Erythroblast (primary cell): ENCODE measurements around the gene MAP2K3.

Source experiments
- DNase-seq, 2 experiments: peaks; one replicate each; lab custom pipeline; 2025; lab: John Stamatoyannopoulos, UW
- GATA1 ChIP-seq: IDR thresholded peaks from 2 replicates; pipeline ENCODE4 v1.6.1; 2011; ENCODE audit warnings: low read depth, mild to moderate bottlenecking, control low read depth, low read length, moderate library complexity
- POLR2A ChIP-seq: IDR thresholded peaks from 2 replicates; pipeline ENCODE4 v1.6.1; 2011; ENCODE audit warnings: mild to moderate bottlenecking, low read length

MAP2K3 gene

GRCh38 chr17:21361020-21361809, 76.7 kb downstream of the MAP2K3 start:
- TF ChIP-seq GATA1, result no peak
- TF ChIP-seq POLR2A, result no peak
- no peak for DNase-seq

- TF ChIP-seq POLR2A (no peak), GATA1 (no peak)
- DNase-seq, result no peak
These were observed 77.9 kb downstream of the MAP2K3 start for GRCh38 chr17:21362331-21362931.

- no peak for DNase-seq
- no peak for TF ChIP-seq GATA1
- no peak for TF ChIP-seq POLR2A
These were observed 79.5 kb downstream of the MAP2K3 start for GRCh38 chr17:21363776-21364642.
